GM10266 (cell line): ENCODE measurements around the gene PIGR.
"Not testable (repeated sequence)": the region's sequence is repeated elsewhere in the genome, so short reads cannot be mapped to it uniquely, and the experiment has no call there.

ENCODE experiments used
- DNase-seq: peaks from one replicate; pipeline ENCODE4 v3.0.0; 2012; ENCODE audit errors: extremely low spot score
- CTCF ChIP-seq: IDR thresholded peaks from 2 replicates; pipeline ENCODE4 v1.5.1; 2012; ENCODE audit warnings: mild to moderate bottlenecking, low read depth; ENCODE audit not compliant: control insufficient read depth, insufficient read depth; ENCODE audit errors: missing control alignments

The PIGR gene

GRCh38 chr1:206924592-206925105 is 21.6 kb downstream of the PIGR start:
- peak; percentile 48 for DNase-seq
- TF ChIP-seq CTCF = no peak

GRCh38 chr1:206923961-206924557 is 22.2 kb downstream of the PIGR start:
- DNase-seq = not testable (repeated sequence)

- peak; percentile 73 for DNase-seq
Measured at GRCh38 chr1:206923009-206923960, 23.0 kb downstream of the PIGR start.

GRCh38 chr1:206922524-206922923 is 23.7 kb downstream of the PIGR start:
- DNase-seq = no peak
- no peak for TF ChIP-seq CTCF

More at GRCh38 chr1:206923009-206923960, 23.0 kb downstream of the PIGR start:
- TF ChIP-seq CTCF = no peak

- DNase-seq = peak; percentile 45
- no peak for TF ChIP-seq CTCF
Measured at GRCh38 chr1:206921772-206922265, 24.4 kb downstream of the PIGR start, which contains the start of gene FCMR. Gene FCMR, minus strand, starts transcription at chr1:206921941. Its CDS starts 87 bp downstream, at chr1:206921854.

GRCh38 chr1:206918076-206918475 is 28.2 kb downstream of the PIGR start:
- TF ChIP-seq CTCF = no peak
- DNase-seq = no peak

- TF ChIP-seq CTCF = no peak
- DNase-seq = no peak
Measured at GRCh38 chr1:206916000-206916709, 30.1 kb downstream of the PIGR start.
